ENCODE results near the gene GRM5. TPM values are rescaled to one million over a fixed set of nuclear protein-coding genes. Genes with fewer than 3 reads are reported as not detected.

GRM5 gene
- total and polyA plus RNA-seq, 8 donors, result 0.37 TPM; not detected in 7

DNA sequence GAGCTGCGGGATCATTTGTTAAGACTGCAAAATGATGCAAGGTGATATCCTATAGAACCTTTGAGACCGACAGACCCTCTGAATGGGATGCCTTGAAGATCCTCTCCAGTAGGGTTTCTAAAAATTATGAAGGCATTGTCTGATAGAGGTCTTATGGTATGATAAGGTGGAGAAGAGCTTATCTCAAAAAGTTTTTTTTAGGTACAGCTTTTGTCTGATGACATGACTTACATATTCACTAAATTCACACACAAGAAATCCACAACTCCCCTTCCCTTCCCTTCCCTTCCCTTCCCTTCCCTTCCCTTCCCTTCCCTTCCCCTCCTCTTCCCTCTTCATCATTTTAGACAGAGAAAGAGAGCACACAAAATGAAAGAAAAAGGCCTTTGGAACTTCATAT, 609.8 kb downstream of the GRM5 start:
- TF ChIP-seq POLR2AphosphoS5 (IDR thresholded peaks at IDR 0.05) (no peak), POLR2A (IDR thresholded peaks at IDR 0.05) (no peak), EP300 (IDR thresholded peaks at IDR 0.05) (no peak)
- TF ChIP-seq, protein P1, sequence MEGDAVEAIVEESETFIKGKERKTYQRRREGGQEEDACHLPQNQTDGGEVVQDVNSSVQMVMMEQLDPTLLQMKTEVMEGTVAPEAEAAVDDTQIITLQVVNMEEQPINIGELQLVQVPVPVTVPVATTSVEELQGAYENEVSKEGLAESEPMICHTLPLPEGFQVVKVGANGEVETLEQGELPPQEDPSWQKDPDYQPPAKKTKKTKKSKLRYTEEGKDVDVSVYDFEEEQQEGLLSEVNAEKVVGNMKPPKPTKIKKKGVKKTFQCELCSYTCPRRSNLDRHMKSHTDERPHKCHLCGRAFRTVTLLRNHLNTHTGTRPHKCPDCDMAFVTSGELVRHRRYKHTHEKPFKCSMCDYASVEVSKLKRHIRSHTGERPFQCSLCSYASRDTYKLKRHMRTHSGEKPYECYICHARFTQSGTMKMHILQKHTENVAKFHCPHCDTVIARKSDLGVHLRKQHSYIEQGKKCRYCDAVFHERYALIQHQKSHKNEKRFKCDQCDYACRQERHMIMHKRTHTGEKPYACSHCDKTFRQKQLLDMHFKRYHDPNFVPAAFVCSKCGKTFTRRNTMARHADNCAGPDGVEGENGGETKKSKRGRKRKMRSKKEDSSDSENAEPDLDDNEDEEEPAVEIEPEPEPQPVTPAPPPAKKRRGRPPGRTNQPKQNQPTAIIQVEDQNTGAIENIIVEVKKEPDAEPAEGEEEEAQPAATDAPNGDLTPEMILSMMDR (IDR thresholded peaks at IDR 0.05), result no peak
- no peak overlapping the region for H3K27ac ChIP-seq
- WGBS, 5 donors, result 94 to 100% (median 97%) methylated on average over 2 of the region's 2 CpGs
- H3K27me3 ChIP-seq, result no peaks in the 10 kb centered on the region
- no peaks in the 10 kb centered on the region for H3K36me3 ChIP-seq
- no peak for DNase-seq
- no peaks in the 10 kb centered on the region for H3K4me1 ChIP-seq
- no peaks in the 10 kb centered on the region for H3K9me3 ChIP-seq
- H3K4me3 ChIP-seq, result no peak overlapping the region
- intact Hi-C loops (cut with DNase I; ENCODE audit: low total_unique reads), result no loop called here

DNA sequence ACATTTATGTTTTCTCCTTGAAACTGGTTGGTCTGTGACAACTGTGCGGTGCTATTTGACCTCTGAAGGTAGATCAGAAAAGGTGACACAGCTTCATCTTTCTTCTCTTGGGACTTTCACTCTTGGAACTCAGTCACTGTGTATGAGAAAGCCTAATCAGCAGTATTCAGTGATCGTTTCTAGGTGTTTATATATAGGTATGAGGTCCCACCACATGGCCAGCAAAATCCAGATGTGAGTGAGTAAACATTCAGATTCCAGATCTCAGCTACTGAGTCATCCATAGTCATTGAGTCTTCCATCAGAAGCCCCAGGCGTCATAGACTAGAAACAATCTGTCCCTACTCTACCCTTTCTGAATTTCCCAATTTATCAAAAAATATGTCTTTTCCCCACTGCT, 610.9 kb downstream of the GRM5 start:
- 59 to 76% (median 73%) methylated on average over 3 of the region's 3 CpGs for WGBS, 5 donors
- H3K27ac ChIP-seq, result no peak overlapping the region
- H3K9me3 ChIP-seq, result no peaks in the 10 kb centered on the region
- TF ChIP-seq POLR2A (IDR thresholded peaks at IDR 0.05) (no peak), POLR2AphosphoS5 (IDR thresholded peaks at IDR 0.05) (no peak), EP300 (IDR thresholded peaks at IDR 0.05) (no peak)
- TF ChIP-seq, protein P1 (IDR thresholded peaks at IDR 0.05), result no peak
- intact Hi-C loops (cut with DNase I; ENCODE audit: low total_unique reads), result no loop called here
- H3K4me3 ChIP-seq, result no peak overlapping the region
- H3K36me3 ChIP-seq, result no peaks in the 10 kb centered on the region
- no peaks in the 10 kb centered on the region for H3K27me3 ChIP-seq
- H3K4me1 ChIP-seq, result no peaks in the 10 kb centered on the region
- no peak for DNase-seq

Small RNAs within 50 kb of the gene (small RNA-seq; reads per million reads assigned to genes)
- 0 reads per million in 4 donors for gene RNU6-16P

Other genes starting within 250 kb of the GRM5 start
- gene TYR, start 111.9 kb upstream of the GRM5 start, total RNA-seq, result not detected
- not detected for gene TYR, start 111.9 kb upstream of the GRM5 start, polyA plus RNA-seq

Data from stomach (tissue), 9 donors.